Left cardiac atrium (tissue), 4 donors: ENCODE data around the gene ROBO2. TPM values are rescaled to one million over a fixed set of nuclear protein-coding genes. Genes with fewer than 3 reads are reported as not detected.

Experiments used
- ATAC-seq, 2 donors: fragments of 200-7000 bp; cut with Tn5 transposase; one replicate each; pipeline ENCODE4 v1.9.1; 2020; ENCODE audit warnings: mild to moderate bottlenecking in 2 of 2, moderate library complexity in 2 of 2
- DNase-seq: peaks from one replicate; pipeline ENCODE4 v3.0.0-alpha.2; 2020
- intact Hi-C, 2 donors: fragments of 100-400 bp; cut with DNase I; formaldehyde crosslinking; loops; one replicate each; pipeline versions ENCODE4 v1.14.1 to v1.15.1; 2022 to 2023
- total RNA-seq, 2 donors: library from RNA; stranded (reverse); fragmentation: NEBNext Ultra II Directional; extraction: Animal tissue kit (Norgen Biotek cat#: 25700); gene quantifications; one replicate each; pipeline ENCODE4 v1.2.1, GENCODE V29; 2021
- donor health status: DM: no; HTN: yes; CAD: no.
- donor health status: DM: no; HTN: yes; CAD: no; lungs with severe emphysema.
- donor health status: DM: yes; HTN: yes; CAD: no.
- donor health status: Dilated cardiomyopathy.

ROBO2 gene
- total RNA-seq, 2 donors from 2014 or later = 3.4 to 8.0 TPM

DNA sequence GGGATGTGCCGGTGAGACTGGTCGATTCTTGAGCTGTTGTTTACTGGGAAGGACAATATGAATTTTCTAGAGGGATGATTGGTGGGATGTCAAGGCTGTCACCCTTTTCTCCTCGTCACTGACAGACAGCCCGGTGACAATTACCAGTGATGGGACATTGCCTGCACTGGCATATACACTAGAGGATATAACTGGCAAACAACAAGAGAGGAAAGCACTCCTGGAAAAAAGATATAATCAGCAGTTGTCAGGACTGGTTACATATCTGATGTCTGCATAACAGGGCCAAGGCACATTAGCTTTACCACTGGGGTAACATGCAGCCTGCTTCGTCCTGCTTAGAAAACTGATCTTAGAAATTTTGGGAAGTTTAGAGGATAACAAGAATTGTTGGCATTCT is 131.1 kb downstream of the ROBO2 start:
- DNase-seq (no peak), ATAC-seq (no peak)
- intact Hi-C loops = no loop called here

DNA sequence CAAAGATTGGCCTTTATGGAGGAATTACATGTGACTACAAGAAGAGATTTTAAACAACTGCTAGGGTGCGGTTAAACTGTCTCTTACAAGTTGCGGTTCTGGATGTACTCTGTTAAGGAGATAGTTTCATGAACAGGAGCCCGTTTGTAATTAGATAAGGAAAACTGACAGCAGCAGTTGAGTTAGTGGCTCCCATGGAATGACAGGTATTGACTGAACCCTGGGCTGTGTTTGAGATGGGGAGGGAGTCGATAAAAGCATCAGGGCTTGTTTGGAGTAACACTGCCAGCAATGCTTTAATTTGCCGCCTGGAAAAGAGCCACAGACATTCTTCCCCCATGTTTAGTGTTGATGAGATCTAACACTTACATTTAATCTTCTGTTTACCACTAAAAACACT is 139.9 kb downstream of the ROBO2 start:
- intact Hi-C loops = no loop called here
- no peak for DNase-seq
- ATAC-seq = no peak

DNA sequence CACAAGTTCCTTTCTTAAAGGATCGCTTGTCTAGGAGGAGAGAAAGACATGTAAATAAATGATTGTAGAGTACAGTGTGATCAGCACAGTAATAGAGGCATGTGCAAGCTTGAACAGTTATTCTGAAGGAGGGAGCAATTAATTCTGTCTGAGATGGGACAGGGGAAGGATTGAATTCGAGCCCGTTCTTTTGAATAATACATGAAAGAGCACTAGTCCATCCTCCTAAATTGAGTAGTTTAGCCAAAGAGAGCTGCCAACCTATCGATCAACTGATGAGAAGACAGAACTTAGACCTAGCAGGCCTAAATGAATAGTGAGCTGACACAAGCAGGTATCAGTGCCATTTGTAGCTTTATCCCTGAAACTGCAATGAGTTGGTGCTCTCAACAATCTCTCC is 142.4 kb downstream of the ROBO2 start:
- no peak for DNase-seq
- ATAC-seq = no peak
- intact Hi-C loops = no loop called here

DNA sequence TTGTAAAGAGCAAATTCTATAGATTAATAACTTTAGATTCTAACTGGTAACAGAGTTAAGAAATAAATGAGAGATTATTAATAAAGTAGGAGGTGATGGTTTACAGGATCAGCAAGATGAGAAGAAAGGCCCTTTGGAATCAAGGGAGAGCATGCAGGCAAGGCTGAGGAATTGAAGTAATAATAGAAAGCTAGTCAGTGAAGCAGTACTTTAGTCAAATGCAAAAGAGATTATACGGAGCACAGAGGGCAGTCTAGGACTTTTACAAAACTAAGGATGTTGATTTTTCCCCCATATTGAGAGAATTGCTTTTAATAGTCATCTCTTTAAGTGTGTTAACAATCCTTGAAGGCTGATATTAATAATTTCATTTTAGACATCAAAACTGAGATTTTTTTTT is 146.4 kb downstream of the ROBO2 start:
- peak in 1 of 2 donors; percentile 41 for ATAC-seq

DNA sequence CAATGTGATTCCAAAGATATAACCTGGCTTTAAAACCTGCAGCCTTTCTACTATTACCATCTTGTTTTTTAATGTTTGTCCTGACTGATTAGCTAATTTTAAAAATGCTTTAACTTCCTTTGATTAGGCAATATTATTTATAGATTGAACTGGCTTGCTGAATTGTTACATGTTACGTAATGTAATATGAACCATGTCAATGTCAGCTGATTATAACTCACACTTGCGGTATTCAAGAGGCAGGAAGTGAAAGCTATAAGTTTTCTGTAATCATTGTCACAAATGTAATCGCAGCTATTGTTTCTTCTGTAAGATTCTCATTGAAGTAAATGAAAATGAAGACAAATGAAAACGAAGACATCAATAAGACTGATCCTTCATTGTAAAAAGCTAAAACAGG is 146.8 kb downstream of the ROBO2 start:
- ATAC-seq (no peak), DNase-seq (no peak)
- intact Hi-C loops = no loop called here

More for the DNA sequence above, 146.4 kb downstream of the ROBO2 start:
- DNase-seq = no peak
- intact Hi-C loops = no loop called here

DNA sequence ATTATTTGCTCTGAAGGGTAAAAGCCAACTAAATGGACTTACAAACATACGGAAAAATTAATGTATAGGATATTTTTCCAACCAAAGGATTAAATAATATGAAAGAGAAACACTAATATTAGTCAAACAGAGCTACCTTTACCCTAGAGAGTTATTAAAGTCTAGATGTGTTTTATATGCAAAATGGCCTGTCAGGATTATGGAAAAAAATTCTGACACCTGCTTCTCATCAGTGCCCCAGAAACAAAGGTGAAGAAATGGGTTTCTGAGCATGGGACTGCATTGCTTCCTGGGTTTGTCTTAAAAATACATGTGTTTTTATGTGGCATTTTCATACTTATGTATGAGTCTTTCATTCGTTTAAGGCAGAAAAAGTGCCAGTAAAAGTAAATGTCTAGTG is 148.3 kb downstream of the ROBO2 start:
- intact Hi-C loops = no loop called here
- no peak for DNase-seq
- ATAC-seq = no peak

DNA sequence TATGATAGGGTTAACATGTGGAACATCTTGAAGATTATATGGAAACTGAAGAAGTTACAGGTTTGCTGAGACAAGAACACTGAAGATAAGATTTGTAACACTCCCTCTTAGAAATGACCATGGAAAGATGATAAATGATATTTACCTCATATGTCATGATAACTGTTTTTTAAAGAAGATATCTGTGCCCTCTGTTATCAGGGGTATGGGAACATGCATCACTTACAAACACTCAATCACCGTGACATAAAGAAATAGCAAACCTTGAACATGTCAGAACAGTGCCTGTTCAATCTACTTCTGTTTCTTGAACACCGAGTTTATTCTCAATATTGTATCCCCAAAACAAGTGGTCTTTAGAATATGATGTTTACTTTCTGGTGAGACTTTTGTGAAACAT is 149.4 kb downstream of the ROBO2 start:
- no peak for ATAC-seq
- DNase-seq = no peak
- intact Hi-C loops = no loop called here

DNA sequence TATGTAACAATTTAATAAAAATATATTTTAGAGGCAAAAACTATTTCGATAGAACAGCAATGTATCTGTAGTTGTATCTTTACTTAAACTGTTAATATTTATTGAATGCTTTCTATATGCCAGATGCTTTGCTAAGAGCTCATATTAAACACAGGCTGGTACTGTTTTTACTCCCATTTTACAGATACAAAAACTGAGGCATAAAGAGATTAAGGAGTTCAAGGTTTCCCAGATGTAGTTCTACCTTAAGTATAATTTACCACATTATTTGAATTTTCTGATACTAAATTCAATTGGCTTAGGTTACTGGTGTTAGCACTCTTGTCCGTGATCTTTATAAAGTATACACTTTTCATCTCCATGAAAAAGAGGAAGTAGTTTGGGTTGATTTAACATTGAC is 149.8 kb downstream of the ROBO2 start:
- DNase-seq (no peak), ATAC-seq (no peak)
- intact Hi-C loops = no loop called here

DNA sequence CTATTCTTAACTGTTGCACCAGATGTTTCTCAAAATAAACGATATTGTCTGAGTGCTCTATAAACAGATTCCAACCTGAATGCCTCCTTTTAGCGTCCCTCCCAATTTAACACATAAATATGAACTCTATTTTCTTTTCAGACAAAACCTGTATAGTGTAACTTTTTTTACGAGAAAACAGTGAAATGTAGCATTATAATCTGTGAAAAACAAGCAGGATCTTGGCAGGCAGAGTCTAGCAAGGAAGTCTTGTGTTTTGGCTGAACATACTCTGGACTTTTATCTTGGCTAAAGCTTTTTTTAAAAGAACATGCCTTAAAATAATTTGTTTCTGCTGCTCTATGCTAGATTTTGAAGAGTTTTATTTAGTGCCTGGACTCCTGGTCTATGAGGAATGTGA is 150.5 kb downstream of the ROBO2 start:
- DNase-seq (no peak), ATAC-seq (peak; percentile 29 to 50)
- intact Hi-C loops = no loop called here

DNA sequence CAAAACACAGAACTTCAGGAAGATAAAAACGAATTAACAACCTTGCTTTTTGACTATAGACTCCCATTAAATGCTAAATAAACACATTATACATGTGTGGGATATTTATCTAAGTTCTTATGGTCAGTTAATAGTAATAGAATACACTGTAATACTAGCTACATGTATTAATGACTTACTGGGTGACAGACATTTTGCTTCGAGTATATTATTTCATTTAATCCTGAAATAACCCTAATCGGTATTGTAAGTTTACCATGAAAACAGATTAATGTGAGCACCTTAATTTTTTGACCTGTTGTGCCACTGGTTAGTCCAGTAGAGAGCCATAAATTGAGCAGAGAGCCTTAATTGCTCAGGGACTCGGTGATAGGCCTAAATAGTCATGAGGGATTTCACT is 151.1 kb downstream of the ROBO2 start:
- intact Hi-C loops = no loop called here
- DNase-seq = no peak
- ATAC-seq = no peak

DNA sequence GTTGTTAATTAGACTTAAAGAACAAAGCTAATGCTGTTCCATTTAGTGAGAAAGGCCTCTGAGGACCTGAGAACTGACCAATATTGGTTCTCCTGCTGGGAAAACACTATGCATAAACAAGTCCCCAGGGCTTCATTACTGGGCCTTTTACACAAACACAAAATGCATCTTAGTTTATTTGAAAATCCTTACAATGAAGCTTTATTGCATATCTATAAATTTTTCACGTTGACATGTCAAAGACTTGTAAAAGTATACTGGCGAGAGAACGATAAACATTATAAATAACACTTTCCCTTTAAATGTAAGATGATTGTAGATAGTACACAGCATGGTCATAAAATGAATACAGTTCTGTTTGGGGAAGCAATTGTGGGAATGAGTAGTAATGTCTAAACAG is 151.7 kb downstream of the ROBO2 start:
- ATAC-seq (no peak), DNase-seq (no peak)
- intact Hi-C loops = no loop called here

DNA sequence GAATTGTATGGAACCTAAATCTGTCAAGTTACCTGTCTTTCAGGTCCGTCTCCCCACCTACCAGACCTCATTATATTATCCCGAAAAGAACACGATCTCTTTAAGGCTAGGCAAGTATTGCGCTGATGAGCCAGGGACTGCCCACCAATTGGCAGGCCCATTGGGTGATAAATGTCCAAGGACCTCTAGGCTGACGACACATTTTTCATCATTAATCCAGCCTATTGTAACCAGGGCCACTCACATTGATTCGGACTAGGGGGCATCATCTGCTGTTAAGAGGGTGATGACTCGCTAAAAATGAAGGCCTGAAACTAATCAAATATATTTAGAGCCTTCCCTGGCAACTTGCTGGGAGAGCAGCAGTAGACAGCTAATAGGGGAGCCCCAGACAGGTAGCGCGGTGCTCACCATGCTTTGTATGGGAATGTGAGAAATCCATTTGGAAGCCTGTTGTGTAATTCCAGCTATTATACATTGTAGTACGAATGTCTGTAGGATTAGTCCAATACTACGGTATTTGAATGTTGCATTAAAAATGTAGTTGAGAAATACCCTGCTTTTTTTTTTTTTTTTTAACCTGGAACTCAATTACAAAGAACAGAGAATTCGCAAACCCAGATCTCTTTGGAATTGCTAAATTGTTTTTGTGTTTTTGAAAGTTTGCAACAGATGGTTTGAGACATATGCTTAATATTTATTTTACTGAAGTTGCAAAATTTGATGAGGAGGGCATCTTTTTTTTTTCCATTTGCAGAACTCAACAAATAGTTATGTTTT is 156.1 kb downstream of the ROBO2 start:
- intact Hi-C loops = no loop called here
- ATAC-seq = no peak
- DNase-seq = no peak

DNA sequence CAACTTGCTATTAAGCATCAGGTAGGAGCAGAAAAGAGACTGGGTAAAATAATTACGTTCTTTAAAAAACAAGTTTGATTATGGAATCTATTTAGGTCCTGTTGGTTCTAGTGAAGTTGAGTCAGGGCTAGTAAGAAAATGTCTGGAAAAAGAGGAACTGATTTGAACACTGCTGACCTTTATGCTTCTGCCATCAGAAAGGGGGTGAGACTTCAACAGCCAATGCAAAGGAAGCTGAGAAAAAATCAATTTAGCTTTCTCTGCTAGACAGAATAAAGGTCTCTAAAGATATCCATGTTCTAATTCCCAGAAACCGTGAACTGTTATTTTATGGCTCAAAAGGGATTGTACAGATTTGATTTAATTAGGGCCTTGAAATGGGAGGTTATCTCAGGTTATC is 157.5 kb downstream of the ROBO2 start:
- intact Hi-C loops = no loop called here
- ATAC-seq (no peak), DNase-seq (no peak)

DNA sequence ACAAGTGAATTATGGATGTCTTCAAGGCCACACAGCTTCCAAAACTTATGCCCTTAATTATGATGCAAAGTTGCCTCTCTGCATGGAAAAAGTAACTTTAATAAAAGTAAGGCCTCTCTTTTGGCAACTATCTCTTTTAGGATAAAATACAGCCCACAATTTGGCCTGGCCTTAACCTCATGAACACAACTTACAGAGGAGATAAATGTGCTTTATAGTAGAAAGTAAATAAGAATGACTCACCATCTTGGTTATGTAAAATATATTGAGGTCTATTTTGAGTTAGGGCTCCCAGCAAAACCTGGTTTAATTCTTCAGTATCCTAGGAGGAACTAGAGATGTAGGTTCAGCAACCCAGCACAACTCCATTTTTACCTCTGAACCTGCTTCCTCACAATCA is 164.0 kb downstream of the ROBO2 start:
- DNase-seq (no peak), ATAC-seq (no peak)
- intact Hi-C loops = no loop called here

DNA sequence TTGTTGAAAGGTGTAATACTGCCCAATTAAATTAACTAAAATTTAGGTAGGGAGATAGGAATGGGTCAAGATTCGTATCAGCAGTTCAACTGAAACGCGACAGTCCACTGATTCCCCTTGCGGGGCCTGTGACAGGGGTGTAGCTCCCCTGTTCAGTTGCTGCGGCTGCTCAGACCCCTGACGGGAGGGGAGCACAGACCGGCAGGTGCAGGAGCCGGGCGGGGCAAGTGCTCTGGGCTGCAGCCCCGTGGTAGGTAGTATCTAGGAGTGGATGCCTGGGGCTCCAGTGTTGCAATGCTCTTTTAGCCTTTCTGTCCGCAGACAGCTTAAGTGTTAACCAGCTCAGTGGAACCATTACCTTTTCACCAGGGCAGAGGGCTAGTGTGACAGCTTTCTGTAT is 164.9 kb downstream of the ROBO2 start:
- intact Hi-C loops = no loop called here
- ATAC-seq (no peak), DNase-seq (no peak)

DNA sequence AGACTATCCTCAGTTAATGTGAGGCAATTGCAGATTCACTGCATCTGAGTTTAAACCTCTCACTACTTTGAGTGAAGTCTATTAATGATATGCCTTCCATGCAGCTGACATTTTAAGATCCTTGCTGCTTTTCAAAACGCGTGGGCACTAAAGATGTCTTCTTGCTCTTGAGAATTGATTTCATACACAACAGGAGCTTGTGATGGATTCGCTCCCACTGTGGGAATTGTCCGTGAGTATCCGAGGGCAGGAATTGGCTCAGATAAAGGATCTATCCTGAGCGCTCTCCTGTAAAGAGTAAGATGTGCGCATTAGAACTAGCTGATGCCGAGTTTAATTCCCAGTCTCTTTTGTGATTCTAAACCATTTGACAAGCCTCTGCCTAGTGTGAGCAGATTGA is 167.9 kb downstream of the ROBO2 start:
- ATAC-seq (no peak), DNase-seq (no peak)
- intact Hi-C loops = no loop called here

DNA sequence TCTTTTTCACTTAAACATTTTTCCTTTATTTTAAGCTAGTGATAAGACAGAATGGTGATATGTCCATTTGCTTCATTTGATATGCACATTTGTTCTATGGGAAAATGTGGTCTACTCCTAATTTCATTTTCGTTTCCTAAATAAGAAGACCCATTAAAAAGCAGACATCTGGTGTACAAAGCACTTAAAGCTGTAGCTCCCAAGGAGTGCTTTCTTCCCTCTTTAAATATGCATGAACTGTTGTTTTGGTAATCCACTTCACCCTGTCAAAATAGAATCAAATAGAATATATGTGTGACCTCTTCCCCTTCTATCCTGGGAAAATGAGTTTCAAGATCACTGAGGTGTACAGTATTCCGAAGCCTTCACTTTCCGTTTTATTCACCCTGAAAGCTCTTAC is 182.8 kb downstream of the ROBO2 start:
- intact Hi-C loops = no loop called here
- DNase-seq = no peak
- ATAC-seq = no peak

DNA sequence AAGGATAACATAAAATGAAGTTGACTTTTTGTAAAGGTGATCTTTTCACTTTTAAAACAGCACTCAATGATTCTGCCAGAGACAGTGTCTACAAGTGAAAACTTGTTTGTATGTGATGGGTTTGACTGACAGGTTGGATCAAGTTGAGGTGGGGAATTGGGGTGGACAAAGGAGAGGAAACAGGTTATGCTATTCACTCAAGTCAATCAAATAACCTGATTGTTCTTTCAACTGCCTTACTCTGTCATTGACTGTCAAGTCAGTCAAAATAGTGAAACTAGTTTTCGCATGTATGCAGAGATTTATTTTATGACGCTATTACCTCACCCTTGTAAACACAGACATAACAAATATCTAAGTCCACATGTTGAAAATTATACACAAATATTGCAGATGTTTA is 187.7 kb downstream of the ROBO2 start:
- DNase-seq (no peak), ATAC-seq (no peak)
- intact Hi-C loops = no loop called here

DNA sequence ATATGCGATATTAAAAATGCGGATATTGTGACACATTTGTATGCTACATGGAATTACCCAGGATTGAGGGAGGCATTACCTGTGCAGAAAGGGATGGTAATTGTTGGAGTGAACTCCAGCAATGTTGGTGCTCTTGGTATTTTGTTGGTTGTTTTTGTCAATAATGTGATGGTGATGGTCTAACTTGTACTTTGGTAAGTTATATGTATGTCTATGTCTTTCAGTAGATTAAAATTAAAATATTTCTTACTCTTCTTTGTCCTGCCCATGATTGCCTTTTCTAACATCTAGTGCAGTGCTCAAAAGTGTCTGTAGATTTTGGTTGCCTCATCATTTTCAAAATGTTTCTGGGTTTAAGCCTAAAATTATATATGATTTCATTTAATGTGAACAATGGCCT is 192.7 kb downstream of the ROBO2 start:
- ATAC-seq (no peak), DNase-seq (no peak)
- intact Hi-C loops = no loop called here

DNA sequence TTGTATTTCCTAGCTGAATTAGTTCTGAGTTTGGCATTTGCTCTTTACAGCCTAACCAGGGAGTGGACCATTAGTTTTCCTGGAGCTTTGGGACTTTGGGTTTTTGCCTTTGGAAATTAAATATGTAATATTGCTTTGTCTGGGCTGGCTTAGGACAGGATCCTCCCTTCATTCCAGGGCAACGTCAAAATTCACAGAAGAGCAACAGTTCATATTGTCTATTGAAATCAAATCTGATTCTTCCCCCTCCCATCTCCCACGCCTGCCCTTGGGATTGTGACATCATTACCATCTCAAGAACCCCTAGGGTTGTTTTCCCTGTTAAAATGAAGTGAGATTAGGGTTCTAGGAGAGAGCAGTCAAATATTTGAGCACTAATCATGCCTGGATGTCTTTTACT is 194.1 kb downstream of the ROBO2 start:
- DNase-seq (no peak), ATAC-seq (no peak)
- intact Hi-C loops = no loop called here

DNA sequence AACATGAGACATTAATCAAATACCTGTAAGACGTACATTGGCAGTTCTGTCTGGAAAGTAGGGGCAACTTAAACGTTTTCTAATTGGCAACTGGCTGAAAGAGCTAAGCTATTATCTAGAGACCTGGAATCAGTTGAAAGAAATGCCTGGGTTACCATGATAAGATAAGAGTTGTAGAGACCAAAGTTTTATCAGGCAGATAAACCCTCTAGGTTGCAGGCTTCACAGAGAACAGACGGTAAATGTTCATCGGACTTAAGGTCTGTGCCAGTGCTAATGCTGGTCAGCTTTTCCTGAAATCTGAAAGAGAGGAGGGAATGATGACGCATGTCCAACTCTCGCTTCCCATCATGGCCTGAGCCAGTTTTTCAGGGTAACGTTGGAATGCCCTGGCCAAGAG is 196.2 kb downstream of the ROBO2 start:
- DNase-seq (no peak), ATAC-seq (peak in 1 of 2 donors; percentile 48)
- intact Hi-C loops = no loop called here
